DOHH2 (cell line): ENCODE results near the gene MEGF10.

Experiments
- H3F3A ChIP-seq: fragments of 200-600 bp; sonication (generic), shearing (Covaris generic); 2 replicates; pipeline ENCODE4 v1.6.0; 2016; ENCODE audit warnings: antibody characterized with exemption, mild to moderate bottlenecking; ENCODE audit not compliant: control insufficient read depth, insufficient read depth
- H3K27ac ChIP-seq: fragments of 200-600 bp; sonication (generic); 2 replicates; pipeline ENCODE4 v1.5.1; 2014; ENCODE audit warnings: low read depth, mild to moderate bottlenecking, low read length, moderate library complexity
- H3K27me3 ChIP-seq: fragments of 200-600 bp; sonication (generic); 2 replicates; pipeline ENCODE4 v1.6.1; 2014; ENCODE audit warnings: mild to moderate bottlenecking, low read length, mixed read lengths; ENCODE audit not compliant: control insufficient read depth
- H3K36me3 ChIP-seq: fragments of 200-600 bp; sonication (generic); 2 replicates; pipeline ENCODE4 v1.6.1; 2014; ENCODE audit warnings: mild to moderate bottlenecking, low read length, moderate library complexity, mixed read lengths; ENCODE audit not compliant: control insufficient read depth
- H3K4me1 ChIP-seq: fragments of 200-600 bp; sonication (generic); 2 replicates; pipeline ENCODE4 v1.6.1; 2014; ENCODE audit warnings: mild to moderate bottlenecking, low read length, mixed read lengths; ENCODE audit not compliant: control insufficient read depth
- H3K4me2 ChIP-seq: fragments of 200-600 bp; sonication (generic); 2 replicates; pipeline ENCODE4 v1.6.0; 2014; ENCODE audit warnings: mild to moderate bottlenecking, low read length, moderate library complexity
- H3K4me3 ChIP-seq: fragments of 200-600 bp; sonication (generic); 2 replicates; pipeline ENCODE4 v1.5.1; 2014; ENCODE audit warnings: mild to moderate bottlenecking, low read length, mixed read lengths
- H3K79me2 ChIP-seq: fragments of 200-600 bp; sonication (generic); 2 replicates; pipeline ENCODE4 v1.6.1; 2014; ENCODE audit warnings: mild to moderate bottlenecking, low read length, mixed read lengths; ENCODE audit not compliant: control insufficient read depth
- H3K9me2 ChIP-seq: fragments of 200-600 bp; sonication (generic); replicated peaks from 2 replicates; pipeline ENCODE4 v1.6.1; 2014; ENCODE audit warnings: mild to moderate bottlenecking, low read length, mixed read lengths; ENCODE audit not compliant: control insufficient read depth
- H3K9me3 ChIP-seq: fragments of 200-600 bp; sonication (generic); 2 replicates; pipeline ENCODE4 v1.6.1; 2014; ENCODE audit warnings: antibody characterized with exemption, low read length, mixed read lengths; ENCODE audit not compliant: control insufficient read depth, insufficient read depth
- H4K20me1 ChIP-seq: fragments of 200-600 bp; sonication (generic); 2 replicates; pipeline ENCODE4 v1.6.0; 2014; ENCODE audit warnings: low read depth, mild to moderate bottlenecking, antibody characterized with exemption, low read length, moderate library complexity; ENCODE audit not compliant: control insufficient read depth, insufficient read depth
- CTCF ChIP-seq: fragments of 200-600 bp; sonication (generic); IDR thresholded peaks from one replicate; pipeline ENCODE4 v1.5.1; 2014; ENCODE audit warnings: antibody characterized with exemption, mild to moderate bottlenecking, low read depth, low read length; ENCODE audit not compliant: poor library complexity, severe bottlenecking
- EZH2phosphoT487 ChIP-seq: fragments of 200-600 bp; sonication (generic); IDR thresholded peaks from 2 replicates; pipeline ENCODE4 v1.6.1; 2017; ENCODE audit warnings: borderline replicate concordance, mild to moderate bottlenecking, antibody characterized with exemption, low read length, moderate library complexity, mixed read lengths

MEGF10 gene

GRCh38 chr5:127506616-127507015, 216.0 kb downstream of the MEGF10 start:
- H4K20me1 ChIP-seq = no peaks in the 10 kb centered on the region
- H3F3A ChIP-seq = no peaks in the 10 kb centered on the region
- TF ChIP-seq CTCF (no peak), EZH2phosphoT487 (no peak)
- no peaks in the 10 kb centered on the region for H3K9me2 ChIP-seq
- no peaks in the 10 kb centered on the region for H3K4me1 ChIP-seq
- no peaks in the 10 kb centered on the region for H3K9me3 ChIP-seq
- H3K27ac ChIP-seq = no peak overlapping the region
- H3K4me3 ChIP-seq = no peak overlapping the region
- peaks cover 4% of the 10 kb centered on the region for H3K27me3 ChIP-seq
- H3K79me2 ChIP-seq = no peaks in the 10 kb centered on the region
- no peaks in the 10 kb centered on the region for H3K36me3 ChIP-seq
- H3K4me2 ChIP-seq = no peak overlapping the region

DNA sequence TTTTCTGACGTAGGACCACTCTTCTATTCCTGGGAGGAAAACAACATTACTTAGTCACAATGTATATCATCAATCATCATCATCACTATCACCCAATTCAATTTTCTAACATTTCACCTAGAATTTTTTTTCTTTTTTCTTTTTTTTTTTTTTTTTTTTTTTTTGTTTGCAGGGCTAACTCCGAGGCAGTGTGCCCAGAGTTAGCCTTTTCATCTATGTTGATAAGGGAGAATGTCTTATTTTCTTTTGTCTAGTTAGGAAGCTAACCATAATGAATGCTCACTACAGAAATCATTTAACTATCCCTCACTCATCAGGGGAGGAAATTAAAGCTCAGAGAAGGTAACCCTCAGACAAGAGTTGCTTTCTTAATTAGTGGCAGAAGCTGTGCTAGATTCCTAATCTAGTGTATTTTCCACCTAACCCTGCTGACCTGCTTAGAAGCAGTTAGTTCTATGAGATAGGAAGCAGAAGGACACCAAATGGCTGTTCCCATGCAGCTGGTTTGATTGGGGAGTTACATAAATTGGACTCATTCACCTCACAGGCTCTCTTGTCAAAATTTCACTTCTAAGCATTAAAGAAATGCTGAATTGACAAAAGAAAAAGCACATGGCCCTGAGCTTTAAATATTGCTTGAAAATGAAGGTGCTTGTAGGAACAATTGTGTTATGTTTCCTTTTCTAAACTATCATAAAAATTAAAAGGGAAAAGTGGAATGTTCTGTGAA, 218.2 kb downstream of the MEGF10 start:
- TF ChIP-seq EZH2phosphoT487 (no peak), CTCF (no peak)
- peaks cover 7% of the 10 kb centered on the region for H3K27me3 ChIP-seq

More for the DNA sequence above, 218.2 kb downstream of the MEGF10 start:
- Histone ChIP-seq H3K36me3 (no peaks in the 10 kb centered on the region), H3K9me2 (no peaks in the 10 kb centered on the region), H3K27ac (no peak overlapping the region), H3K9me3 (no peaks in the 10 kb centered on the region), H4K20me1 (no peaks in the 10 kb centered on the region), H3K79me2 (no peaks in the 10 kb centered on the region), H3F3A (no peaks in the 10 kb centered on the region), H3K4me3 (no peak overlapping the region), H3K4me1 (peaks cover 4% of the 10 kb centered on the region), H3K4me2 (no peak overlapping the region)
